ENCODE measurements around the gene KLHDC2.
"Not testable (repeated sequence)": the region's sequence is repeated elsewhere in the genome, so short reads cannot be mapped to it uniquely, and the experiment has no call there.

- TF ChIP-seq PBX3 (IDR thresholded peaks at IDR 0.05); CTCF (IDR thresholded peaks at IDR 0.05); EZH2phosphoT487 (IDR thresholded peaks at IDR 0.05; ENCODE audit: borderline replicate concordance, low read depth); TAF1 (IDR thresholded peaks at IDR 0.05; ENCODE audit: borderline replicate concordance, low read depth, low read length); NRF1 (IDR thresholded peaks at IDR 0.05; ENCODE audit: low read depth, low read length); TCF12 (IDR thresholded peaks at IDR 0.05); JUND (IDR thresholded peaks at IDR 0.05); RAD21 (IDR thresholded peaks at IDR 0.05; ENCODE audit: low read length); SIN3A (IDR thresholded peaks at IDR 0.05; ENCODE audit: borderline replicate concordance, low read depth, low read length); REST (IDR thresholded peaks at IDR 0.05; ENCODE audit: low read depth, low read length); IRF3 (IDR thresholded peaks at IDR 0.05; ENCODE audit: low read depth, low read length); CHD2 (IDR thresholded peaks at IDR 0.05; ENCODE audit: low read length, partially characterized antibody): not testable (repeated sequence)
Observed at GRCh38 chr14:49816118-49816517, 48.2 kb downstream of the KLHDC2 start.

Data from SK-N-SH (cell line).